SK-N-SH (cell line): ENCODE data around the gene ZNF674. TPM values are rescaled to one million over a fixed set of nuclear protein-coding genes. Genes with fewer than 3 reads are reported as not detected.
"Not testable (repeated sequence)": the region's sequence is repeated elsewhere in the genome, so short reads cannot be mapped to it uniquely, and the experiment has no call there.

Source experiments
- CTCF ChIA-PET: fragments of 300-600, 350-600 bp; formaldehyde crosslinking; extraction: SDS; loops from one replicate; lab custom pipeline; 2021; lab: Yijun Ruan, JAX
- POLR2A ChIA-PET: fragments of 350-600 bp; sonication (Branson Sonifier 250); formaldehyde crosslinking; extraction: SDS; loops from one replicate; lab custom pipeline; 2020; ENCODE audit warnings: antibody characterized with exemption, inconsistent platforms; lab: Yijun Ruan, JAX
- DNase-seq: peaks from one replicate; pipeline ENCODE4 v3.0.0; 2012
- H2AFZ ChIP-seq: fragments of 200-600 bp; sonication (generic); 2 replicates; pipeline ENCODE4 v1.8.1; 2016; ENCODE audit warnings: antibody characterized with exemption, mild to moderate bottlenecking, low read depth
- H3F3A ChIP-seq: fragments of 200-600 bp; sonication (generic); replicated peaks from 2 replicates; pipeline ENCODE3; 2016; ENCODE audit warnings: antibody characterized with exemption, mild to moderate bottlenecking; ENCODE audit not compliant: insufficient read depth
- H3K27ac ChIP-seq, 2 experiments: fragments of 200-500 bp in 1 of 2; fragments of 200-600 bp in 1 of 2; sonication (Bioruptor generic) in 1 of 2; sonication (generic), shearing (Covaris generic) in 1 of 2; 2 replicates each; pipeline versions ENCODE4 v1.5.1 to v1.6.1; 2014 to 2016; ENCODE audit warnings: low read depth in 2 of 2, inconsistent platforms in 1 of 2, low read length in 1 of 2, mild to moderate bottlenecking in 1 of 2, mixed read lengths in 1 of 2
- H3K27me3 ChIP-seq: fragments of 200-600 bp; sonication (generic), shearing (Covaris generic); 2 replicates; pipeline ENCODE4 v1.6.1; 2016; ENCODE audit warnings: mixed run types; ENCODE audit not compliant: insufficient read depth
- H3K36me3 ChIP-seq, 2 experiments: fragments of 200-500 bp in 1 of 2; fragments of 200-600 bp in 1 of 2; sonication (Bioruptor generic) in 1 of 2; sonication (generic) in 1 of 2; replicated peaks in 1 of 2; 2 replicates each; pipeline versions ENCODE3 to v1.5.1; 2014 to 2016; ENCODE audit warnings: low read length in 1 of 2, mild to moderate bottlenecking in 1 of 2; ENCODE audit not compliant: insufficient read depth in 2 of 2, control insufficient read depth in 1 of 2
- H3K4me1 ChIP-seq, 2 experiments: fragments of 200-500 bp in 1 of 2; fragments of 200-600 bp in 1 of 2; sonication (Bioruptor generic) in 1 of 2; sonication (generic), shearing (Covaris generic) in 1 of 2; 2 replicates each; pipeline versions ENCODE4 v1.5.1 to v1.6.1; 2014 to 2016; ENCODE audit warnings: low read depth in 1 of 2, low read length in 1 of 2, mixed run types in 1 of 2; ENCODE audit not compliant: insufficient read depth in 2 of 2, control insufficient read depth in 1 of 2
- H3K4me2 ChIP-seq: fragments of 200-600 bp; sonication (generic), shearing (Covaris generic); 2 replicates; pipeline ENCODE4 v1.6.1; 2017; ENCODE audit warnings: mixed run types
- H3K4me3 ChIP-seq, 2 experiments: fragments of 200-500 bp in 1 of 2; fragments of 200-600 bp in 1 of 2; sonication (Bioruptor generic) in 1 of 2; sonication (generic), shearing (Covaris generic) in 1 of 2; 2 replicates each; pipeline versions ENCODE4 v1.5.1 to v1.8.1; 2014 to 2016; ENCODE audit warnings: low read depth in 2 of 2, inconsistent platforms in 1 of 2, low read length in 1 of 2, mild to moderate bottlenecking in 1 of 2, mixed read lengths in 1 of 2, moderate library complexity in 1 of 2
- H3K79me2 ChIP-seq: fragments of 200-600 bp; sonication (generic); 2 replicates; pipeline ENCODE4 v1.8.1; 2017; ENCODE audit warnings: mild to moderate bottlenecking; ENCODE audit not compliant: insufficient read depth
- H3K9ac ChIP-seq: fragments of 200-600 bp; sonication (generic); 2 replicates; pipeline ENCODE4 v1.6.1; 2017; ENCODE audit warnings: mixed run types
- H3K9me2 ChIP-seq: fragments of 200-600 bp; sonication (generic); 2 replicates; pipeline ENCODE4 v1.6.1; 2017; ENCODE audit warnings: mixed run types
- H3K9me3 ChIP-seq: fragments of 200-600 bp; sonication (generic); 2 replicates; pipeline ENCODE4 v1.6.1; 2017; ENCODE audit warnings: mixed run types, mild to moderate bottlenecking, moderate library complexity
- H4K20me1 ChIP-seq: fragments of 200-600 bp; sonication (generic); 2 replicates; pipeline ENCODE4 v1.6.1; 2017; ENCODE audit warnings: mild to moderate bottlenecking, mixed run types; ENCODE audit not compliant: insufficient read depth
- EZH2phosphoT487 ChIP-seq: fragments of 200-600 bp; sonication (generic); IDR thresholded peaks from 2 replicates; pipeline ENCODE4 v1.6.1; 2017; ENCODE audit warnings: low read depth, mixed run types, mild to moderate bottlenecking, antibody characterized with exemption, moderate library complexity, borderline replicate concordance
- FOXJ3 ChIP-seq: sonication (generic); formaldehyde crosslinking; IDR thresholded peaks from 2 replicates; pipeline ENCODE4 v1.5.1; 2020; ENCODE audit warnings: mild to moderate bottlenecking, missing genetic modification reagents
- GATA2 ChIP-seq: sonication (generic); formaldehyde crosslinking; IDR thresholded peaks from 2 replicates; pipeline ENCODE4 v1.5.0; 2020; ENCODE audit warnings: mild to moderate bottlenecking, missing genetic modification reagents
- MXI1 ChIP-seq: IDR thresholded peaks from 2 replicates; pipeline ENCODE4 v1.6.1; 2012; ENCODE audit warnings: mild to moderate bottlenecking, low read depth, low read length, improper control_type of control experiment
- NFIC ChIP-seq: IDR thresholded peaks from 2 replicates; pipeline ENCODE4 v1.4.0; 2012; ENCODE audit warnings: borderline replicate concordance
- RAD21 ChIP-seq: IDR thresholded peaks from 2 replicates; pipeline ENCODE4 v1.6.1; 2012; ENCODE audit warnings: mild to moderate bottlenecking, low read length
- RCOR1 ChIP-seq: fragments of 150-350 bp; IDR thresholded peaks from 2 replicates; pipeline ENCODE4 v1.6.1; 2017; ENCODE audit warnings: antibody characterized with exemption, low read length
- RFX5 ChIP-seq: IDR thresholded peaks from 2 replicates; pipeline ENCODE4 v1.6.1; 2012; ENCODE audit warnings: mild to moderate bottlenecking, improper control_type of control experiment, low read length
- RXRA ChIP-seq: IDR thresholded peaks from 2 replicates; pipeline ENCODE4 v1.4.0; 2012; ENCODE audit warnings: low read depth, mild to moderate bottlenecking, borderline replicate concordance
- SMC3 ChIP-seq: IDR thresholded peaks from 2 replicates; pipeline ENCODE4 v1.6.1; 2012; ENCODE audit warnings: low read depth, low read length, improper control_type of control experiment
- TEAD4 ChIP-seq: IDR thresholded peaks from 2 replicates; pipeline ENCODE4 v1.4.0; 2012; ENCODE audit warnings: mild to moderate bottlenecking, borderline replicate concordance; ENCODE audit not compliant: insufficient read depth
- YY1 ChIP-seq: IDR thresholded peaks from 2 replicates; pipeline ENCODE4 v1.4.0; 2012; ENCODE audit warnings: low read depth, mild to moderate bottlenecking
- WGBS: methylation state at CpG from one replicate; pipeline ENCODE4 v1.1.6; 2017; ENCODE audit warnings: low lambda C conversion rate; 5-methylcytosine and 5-hydroxymethylcytosine counted together
- polyA plus RNA-seq, 3 experiments: library from polyadenylated mRNA; depleted of rRNA; stranded (reverse); fragments of >200 nt; gene quantifications; 2 replicates each; pipeline ENCODE4 v1.2.3, GENCODE V29; 2012
- TF ChIP-seq, protein P1 (sequence below): IDR thresholded peaks from 2 replicates; pipeline ENCODE4 v1.4.0; 2012; ENCODE audit warnings: low read depth, borderline replicate concordance
- TF ChIP-seq, protein P2 (sequence below): IDR thresholded peaks from 2 replicates; pipeline ENCODE4 v1.4.0; 2012; ENCODE audit warnings: low read depth, borderline replicate concordance

Gene ZNF674
- polyA plus RNA-seq, 1 of the 3 experiments (the other 2 are of a cell fraction), result 2.3 TPM

DNA sequence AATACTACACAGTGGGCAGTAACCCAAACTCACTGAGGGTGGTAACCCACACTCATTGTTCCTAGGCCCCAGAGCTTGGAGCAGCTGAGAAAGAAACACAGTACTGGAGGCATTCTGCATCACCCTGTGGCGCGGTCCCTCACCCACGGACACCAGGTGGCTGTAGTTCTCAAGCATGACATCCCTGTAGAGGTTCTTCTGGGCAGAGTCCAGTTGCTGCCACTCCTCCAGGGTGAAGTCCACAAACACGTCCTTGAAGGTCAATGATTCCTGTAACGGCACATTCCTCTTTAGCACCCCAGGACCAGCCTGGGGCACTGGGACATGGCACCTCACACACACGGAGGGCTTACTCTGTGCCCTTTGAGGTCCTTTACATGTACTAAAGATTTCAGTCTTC is 16.6 kb downstream of the ZNF674 start:
- POLR2A ChIA-PET, H3F3A ChIP-seq, H3K9me3 ChIP-seq, CTCF ChIA-PET, H3K4me3 ChIP-seq, H3K9ac ChIP-seq, H3K36me3 ChIP-seq, H2AFZ ChIP-seq, DNase-seq, H3K27me3 ChIP-seq, H3K79me2 ChIP-seq, H3K27ac ChIP-seq, H3K4me1 ChIP-seq, H4K20me1 ChIP-seq, H3K9me2 ChIP-seq, H3K4me2 ChIP-seq: not testable (repeated sequence)
- WGBS, result 70% methylated on average over 1 of the region's 6 CpGs

DNA sequence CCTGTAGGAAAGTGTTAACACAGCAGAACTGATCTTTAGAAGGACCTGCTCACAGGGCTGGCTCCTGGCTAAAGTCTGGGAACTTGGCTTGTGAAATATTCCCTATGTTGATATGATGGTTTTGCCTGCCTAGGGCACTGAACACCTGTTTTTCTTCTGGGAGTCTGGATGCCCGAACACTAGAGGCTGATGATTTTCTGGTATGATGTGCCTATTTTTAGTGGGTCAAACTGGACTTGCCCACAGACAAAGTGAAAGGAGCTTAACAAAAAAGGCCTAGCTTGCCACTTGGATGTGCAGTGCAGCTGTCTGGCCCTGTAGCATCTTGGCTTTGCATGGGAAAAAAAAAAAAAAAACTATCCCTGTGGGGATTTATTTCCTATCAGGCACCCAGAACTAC is 39.1 kb downstream of the ZNF674 start:
- Histone ChIP-seq H3K4me2 (no peak overlapping the region), H2AFZ (no peak overlapping the region), H3K27me3 (no peaks in the 10 kb centered on the region), H3K27ac (no peak overlapping the region), H3K79me2 (no peaks in the 10 kb centered on the region), H3K4me1 (no peaks in the 10 kb centered on the region), H3K9ac (no peak overlapping the region), H3F3A (no peaks in the 10 kb centered on the region), H3K36me3 (peaks cover 8 to 53% of the 10 kb centered on the region in 2 experiments), H3K9me2 (no peaks in the 10 kb centered on the region; the same call in 1 of the 2 replicates), H3K4me3 (no peak overlapping the region), H4K20me1 (no peaks in the 10 kb centered on the region), H3K9me3 (peaks cover 18% of the 10 kb centered on the region)
- ChIA-PET CTCF (no interaction called here), POLR2A (no interaction called here)
- 67% methylated on average over 1 of the region's 1 CpG for WGBS
- no peak for DNase-seq
- TF ChIP-seq, protein P1, sequence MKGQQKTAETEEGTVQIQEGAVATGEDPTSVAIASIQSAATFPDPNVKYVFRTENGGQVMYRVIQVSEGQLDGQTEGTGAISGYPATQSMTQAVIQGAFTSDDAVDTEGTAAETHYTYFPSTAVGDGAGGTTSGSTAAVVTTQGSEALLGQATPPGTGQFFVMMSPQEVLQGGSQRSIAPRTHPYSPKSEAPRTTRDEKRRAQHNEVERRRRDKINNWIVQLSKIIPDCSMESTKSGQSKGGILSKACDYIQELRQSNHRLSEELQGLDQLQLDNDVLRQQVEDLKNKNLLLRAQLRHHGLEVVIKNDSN, result no peak
- TF ChIP-seq RCOR1 (no peak), RFX5 (no peak), TEAD4 (no peak), YY1 (no peak), EZH2phosphoT487 (no peak), GATA2 (no peak), NFIC (no peak), RAD21 (no peak), RXRA (no peak), SMC3 (no peak), FOXJ3 (CRISPR knock-in tag) (no peak), MXI1 (no peak)
- TF ChIP-seq, protein P2, sequence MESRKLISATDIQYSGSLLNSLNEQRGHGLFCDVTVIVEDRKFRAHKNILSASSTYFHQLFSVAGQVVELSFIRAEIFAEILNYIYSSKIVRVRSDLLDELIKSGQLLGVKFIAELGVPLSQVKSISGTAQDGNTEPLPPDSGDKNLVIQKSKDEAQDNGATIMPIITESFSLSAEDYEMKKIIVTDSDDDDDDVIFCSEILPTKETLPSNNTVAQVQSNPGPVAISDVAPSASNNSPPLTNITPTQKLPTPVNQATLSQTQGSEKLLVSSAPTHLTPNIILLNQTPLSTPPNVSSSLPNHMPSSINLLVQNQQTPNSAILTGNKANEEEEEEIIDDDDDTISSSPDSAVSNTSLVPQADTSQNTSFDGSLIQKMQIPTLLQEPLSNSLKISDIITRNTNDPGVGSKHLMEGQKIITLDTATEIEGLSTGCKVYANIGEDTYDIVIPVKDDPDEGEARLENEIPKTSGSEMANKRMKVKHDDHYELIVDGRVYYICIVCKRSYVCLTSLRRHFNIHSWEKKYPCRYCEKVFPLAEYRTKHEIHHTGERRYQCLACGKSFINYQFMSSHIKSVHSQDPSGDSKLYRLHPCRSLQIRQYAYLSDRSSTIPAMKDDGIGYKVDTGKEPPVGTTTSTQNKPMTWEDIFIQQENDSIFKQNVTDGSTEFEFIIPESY, result no peak
